K562 treated with DMSO at 1 percent for 12 hours (cell line): Measurements from ENCODE around the gene SCO1. TPM values are rescaled to one million over a fixed set of nuclear protein-coding genes. Genes with fewer than 3 reads are reported as not detected.

Experiments
- total RNA-seq: library from RNA; unstranded; fragments of 300-600 nt; gene quantifications from 2 replicates; pipeline ENCODE4 v1.2.3, GENCODE V29; 2022; ENCODE audit not compliant: insufficient read depth

Gene SCO1
- 7.2 and 11.2 TPM in 2 replicates for total RNA-seq

GRCh38 chr17:10697092-10698081 is at the start of gene SCO1, which contains the start of gene ADPRM:
SCO1 (minus strand) TSS chr17:10697533; CDS start chr17:10697507, 26 bp downstream.
ADPRM (plus strand) TSS chr17:10697594; CDS start chr17:10704927, 7,333 bp downstream.

GRCh38 chr17:10729334-10730193 is 32.2 kb upstream of the SCO1 start, which contains the start of gene TMEM220:
TMEM220 (minus strand) TSS chr17:10730023; CDS start chr17:10729851, 172 bp downstream.

GRCh38 chr17:10657148-10657547 is 40.2 kb downstream of the SCO1 start, which contains the start of gene MYH3:
MYH3 (minus strand) TSS chr17:10657309; CDS start chr17:10655064, 2,245 bp downstream.

Other genes starting within 250 kb of the SCO1 start
- gene MYH4, start 228.0 kb downstream of the SCO1 start, total RNA-seq = not detected in 2 replicates
- not detected in 2 replicates for gene MYH1, start 179.0 kb downstream of the SCO1 start, total RNA-seq
- gene MYH2, start 147.9 kb downstream of the SCO1 start, total RNA-seq = not detected in 2 replicates
- 0.19 TPM in 1 of 2 replicates, not detected in the other for gene MYH3, start 40.2 kb downstream of the SCO1 start, total RNA-seq
- gene ADPRM, start 61 bp upstream of the SCO1 start, total RNA-seq = 8.2 and 9.3 TPM in 2 replicates
- 0.32 TPM in 1 of 2 replicates, not detected in the other for gene TMEM220, start 32.5 kb upstream of the SCO1 start, total RNA-seq
- not detected in 2 replicates for gene TMEM238L, start 106.6 kb upstream of the SCO1 start, total RNA-seq
- gene PIRT, start 140.6 kb upstream of the SCO1 start, total RNA-seq = not detected in 2 replicates